ENCODE data around the gene PTK6.
"Not testable (repeated sequence)": the region's sequence is repeated elsewhere in the genome, so short reads cannot be mapped to it uniquely, and the experiment has no call there.

The PTK6 gene

DNA sequence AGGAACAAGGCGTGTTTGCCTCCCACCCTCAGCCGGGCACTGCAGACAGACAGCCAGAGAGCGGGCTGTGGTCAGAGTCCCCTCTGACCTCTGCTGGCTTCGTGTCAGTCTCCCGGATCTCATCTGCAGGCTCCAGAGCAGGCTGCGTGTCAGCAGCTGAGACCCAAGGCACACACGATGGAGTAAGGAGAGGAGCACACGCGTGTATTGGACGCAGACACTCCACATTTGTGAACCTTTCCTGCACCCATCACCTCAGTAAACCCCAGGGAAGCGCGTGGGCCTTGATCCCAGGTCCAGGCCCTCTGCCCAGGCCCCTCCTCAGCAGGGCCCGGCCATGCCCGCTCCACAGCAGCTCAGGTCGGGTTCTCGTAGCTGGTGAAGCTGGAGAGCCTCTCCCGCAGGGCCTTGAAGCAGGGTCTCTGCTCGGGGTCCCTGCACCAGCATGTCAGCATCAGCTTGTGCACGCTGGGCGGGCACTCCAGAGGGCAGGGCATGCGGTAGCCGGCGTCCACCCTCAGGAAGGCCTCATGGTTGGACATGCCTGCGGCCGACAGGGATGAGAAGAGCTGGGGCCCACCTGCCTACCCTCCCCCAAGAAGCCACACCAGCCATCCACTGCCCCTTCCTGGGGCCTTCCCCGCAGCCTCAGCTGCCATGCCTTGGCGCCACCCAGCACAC, 7.9 kb downstream of the PTK6 start:
- no peak for DNase-seq (ENCODE audit: low spot score)

GRCh38 chr20:63527184-63527583, 10.0 kb downstream of the PTK6 start:
- no peak for DNase-seq (ENCODE audit: low spot score)

GRCh38 chr20:63525971-63526370, 11.2 kb downstream of the PTK6 start:
- DNase-seq (ENCODE audit: low spot score) = no peak

GRCh38 chr20:63525185-63525584, 12.0 kb downstream of the PTK6 start:
- no peak for DNase-seq (ENCODE audit: low spot score)

- no peak for DNase-seq (ENCODE audit: low spot score)
Measured at GRCh38 chr20:63522981-63523611, 14.1 kb downstream of the PTK6 start.

- no peak for DNase-seq (ENCODE audit: low spot score)
Measured at GRCh38 chr20:63522091-63522868, 14.9 kb downstream of the PTK6 start.

GRCh38 chr20:63521602-63522001, 15.6 kb downstream of the PTK6 start:
- DNase-seq (ENCODE audit: low spot score) = no peak

DNA sequence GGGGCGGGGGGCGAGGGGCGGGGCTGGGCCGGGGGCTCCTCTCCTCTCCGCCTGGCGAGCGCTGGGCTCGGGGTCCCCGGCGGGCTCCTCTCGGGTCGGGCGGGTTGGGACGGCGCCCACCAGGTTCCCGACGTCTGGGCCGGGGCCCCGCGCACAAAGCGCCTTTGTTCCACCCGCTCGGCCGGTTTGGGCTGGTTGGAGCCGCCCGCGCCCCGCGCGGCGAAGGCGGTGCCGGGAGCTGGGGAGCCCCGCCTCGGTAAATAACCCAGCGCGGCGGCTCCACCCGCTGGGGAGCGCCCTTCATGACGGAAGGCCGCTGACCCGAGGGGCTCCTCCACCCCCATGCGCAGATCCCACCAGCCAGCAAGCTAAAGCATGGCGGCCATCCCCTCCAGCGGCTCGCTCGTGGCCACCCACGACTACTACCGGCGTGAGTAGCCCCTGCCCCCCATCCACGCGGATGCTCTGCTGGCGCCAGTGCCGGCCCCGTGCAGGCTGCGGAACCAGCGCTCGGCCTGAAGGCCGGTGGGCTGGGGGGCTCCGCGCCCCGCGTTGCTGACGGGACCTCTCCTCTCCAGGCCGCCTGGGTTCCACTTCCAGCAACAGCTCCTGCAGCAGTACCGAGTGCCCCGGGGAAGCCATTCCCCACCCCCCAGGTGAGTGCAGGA, 16.1 kb downstream of the PTK6 start:
- DNase-seq (ENCODE audit: low spot score) = peak; percentile 65

GRCh38 chr20:63520504-63520933, 16.7 kb downstream of the PTK6 start, which contains the start of gene PPDPF:
TSS of gene PPDPF (plus strand) at chr20:63520765. CDS start at chr20:63521309, 544 bp downstream.
- peak; percentile 81 for DNase-seq (ENCODE audit: low spot score)

DNA sequence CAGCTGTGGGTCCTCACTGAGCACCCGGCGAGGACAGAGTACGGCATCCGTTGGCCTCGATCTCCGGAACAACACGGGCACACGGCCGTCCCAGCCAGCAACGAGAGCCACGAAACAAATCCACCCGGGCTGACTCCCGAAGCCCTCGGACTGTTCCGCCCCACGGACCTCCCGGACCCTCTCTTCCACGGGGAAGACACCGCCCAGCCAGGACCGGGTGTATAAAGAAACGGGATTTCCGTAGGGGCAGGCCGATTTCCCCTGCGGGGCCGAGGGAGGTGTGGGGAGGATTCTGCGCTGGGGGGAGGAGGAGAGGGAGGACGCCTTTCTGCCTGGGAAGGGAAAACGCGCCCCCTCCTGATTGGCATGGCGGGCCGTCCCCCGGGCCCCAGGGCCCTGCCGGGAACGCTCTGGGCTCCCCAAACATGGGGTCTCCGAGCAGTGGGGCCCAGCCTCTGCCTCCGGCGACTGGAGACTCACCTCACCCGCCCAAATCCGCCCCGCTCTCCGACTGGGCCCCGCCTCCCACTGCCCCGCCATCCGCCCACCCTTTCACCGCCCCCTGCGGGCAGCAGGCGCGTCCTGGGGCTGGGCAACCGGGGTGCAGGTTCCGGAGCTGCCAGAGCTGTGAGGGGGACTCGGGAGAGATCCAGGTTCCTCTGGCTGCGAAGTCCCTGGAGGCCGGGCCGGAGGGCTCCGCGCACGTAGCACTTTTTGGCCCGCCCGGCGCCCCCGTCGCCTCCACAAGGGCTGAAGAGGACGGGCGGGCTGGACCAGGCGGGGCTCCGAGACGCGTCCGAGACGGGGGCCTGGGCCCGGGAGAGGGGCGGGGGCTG, 17.3 kb downstream of the PTK6 start:
- DNase-seq (ENCODE audit: low spot score) = peak; percentile 63

DNA sequence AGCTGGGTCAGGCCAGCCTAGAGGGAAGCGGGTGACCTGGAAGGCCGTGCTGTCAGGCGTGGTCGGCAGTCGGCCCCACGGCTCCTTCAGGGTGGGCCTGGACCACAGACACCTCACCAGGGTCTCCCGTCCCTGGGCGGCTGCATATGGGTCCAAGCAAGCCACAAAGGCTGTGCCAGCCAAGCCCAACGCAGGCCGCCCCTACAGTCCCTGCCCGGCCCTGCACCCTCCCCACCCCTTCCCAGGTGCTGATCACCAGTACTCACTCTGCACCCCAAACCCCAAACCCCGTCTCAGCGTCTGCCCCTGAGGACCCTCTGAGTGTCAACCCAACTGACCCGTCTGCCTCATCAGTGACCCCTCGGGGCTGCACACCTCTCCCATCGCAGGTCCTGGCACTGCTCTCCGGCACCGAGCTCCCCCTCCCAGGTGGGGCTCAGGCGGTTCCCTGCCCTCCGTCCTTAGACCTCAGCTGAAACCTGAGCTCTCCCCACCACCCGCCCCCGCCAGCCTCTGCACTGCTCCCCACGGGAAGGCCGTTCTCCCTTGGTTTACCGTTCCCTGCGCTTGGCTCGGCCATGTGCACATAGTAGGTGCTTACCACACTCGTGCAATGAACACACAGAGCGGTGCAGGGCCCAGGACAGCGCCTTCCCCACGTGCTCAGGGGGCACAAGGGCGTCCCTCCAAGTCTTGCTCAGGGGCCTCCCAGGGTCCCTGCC, 18.1 kb downstream of the PTK6 start:
- no peak for DNase-seq (ENCODE audit: low spot score)

GRCh38 chr20:63518351-63518861, 18.8 kb downstream of the PTK6 start:
- DNase-seq (ENCODE audit: low spot score) = no peak

DNA sequence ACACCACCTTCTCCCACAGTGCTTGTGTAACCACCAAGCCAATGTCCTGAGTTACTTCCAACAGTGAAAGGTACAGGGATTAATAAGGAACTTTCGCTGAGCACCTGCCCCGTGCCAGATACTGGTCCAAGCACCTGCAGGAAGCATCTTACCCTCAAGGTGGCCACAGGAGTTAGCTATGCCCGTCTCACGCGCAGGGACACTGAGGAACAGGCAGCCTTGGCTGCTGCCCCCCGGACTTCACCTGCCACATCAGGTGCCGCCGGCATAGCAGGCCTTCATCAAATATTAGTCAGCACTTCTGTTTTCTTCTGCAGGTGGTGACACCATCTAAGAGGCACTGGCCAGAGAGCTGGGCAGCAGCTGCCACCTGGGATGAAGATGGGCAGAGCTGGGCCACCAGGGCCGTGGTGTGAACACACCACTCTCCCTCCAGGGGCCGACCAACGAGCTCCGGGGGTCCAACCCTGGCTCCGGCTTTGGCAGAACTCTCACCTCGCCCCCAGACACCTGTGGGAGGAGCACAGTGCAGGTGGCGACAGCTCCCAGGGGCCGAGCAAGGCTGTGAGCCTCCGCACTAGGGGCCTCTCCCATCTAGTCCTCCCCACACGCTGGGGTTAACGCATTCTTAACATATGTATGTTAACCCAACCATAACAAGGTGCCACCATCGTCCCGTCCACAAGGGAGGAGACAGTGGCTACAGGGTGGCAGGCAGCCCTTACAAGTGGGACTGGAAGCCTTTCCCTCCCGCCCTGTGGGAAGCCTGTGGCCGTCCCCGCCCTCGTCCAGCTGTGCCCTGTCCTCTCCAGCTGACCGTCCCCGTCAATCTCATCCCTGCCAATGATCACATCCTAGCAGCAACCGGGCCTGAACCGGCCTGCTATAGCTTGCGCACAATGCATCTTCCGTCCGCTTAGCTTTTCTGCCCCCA, 19.5 kb downstream of the PTK6 start:
- DNase-seq (ENCODE audit: low spot score) = no peak

- DNase-seq (ENCODE audit: low spot score) = not testable (repeated sequence)
Measured at GRCh38 chr20:63514520-63514919, 22.7 kb downstream of the PTK6 start.

DNA sequence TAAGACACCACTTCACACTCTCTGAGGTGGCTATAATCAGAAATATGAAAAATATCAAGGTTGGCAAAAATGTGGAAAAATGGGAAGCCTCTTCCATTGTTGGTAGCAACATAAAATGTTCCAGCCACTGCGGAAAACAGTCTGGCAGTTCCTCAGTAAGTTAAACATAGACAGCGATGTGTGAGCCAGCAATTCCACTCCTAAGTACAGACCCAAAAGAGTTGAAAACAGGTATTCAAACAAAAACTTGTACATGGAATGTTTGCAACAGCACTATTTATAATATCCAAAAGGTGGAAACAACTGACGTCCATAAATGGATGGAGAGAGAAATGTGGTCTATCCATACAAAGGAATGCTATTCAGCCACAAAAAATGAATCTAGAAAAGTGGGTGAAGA, 24.0 kb downstream of the PTK6 start:
- DNase-seq (ENCODE audit: low spot score) = no peak

GRCh38 chr20:63509088-63509564, 28.1 kb downstream of the PTK6 start:
- DNase-seq (ENCODE audit: low spot score) = no peak

DNA sequence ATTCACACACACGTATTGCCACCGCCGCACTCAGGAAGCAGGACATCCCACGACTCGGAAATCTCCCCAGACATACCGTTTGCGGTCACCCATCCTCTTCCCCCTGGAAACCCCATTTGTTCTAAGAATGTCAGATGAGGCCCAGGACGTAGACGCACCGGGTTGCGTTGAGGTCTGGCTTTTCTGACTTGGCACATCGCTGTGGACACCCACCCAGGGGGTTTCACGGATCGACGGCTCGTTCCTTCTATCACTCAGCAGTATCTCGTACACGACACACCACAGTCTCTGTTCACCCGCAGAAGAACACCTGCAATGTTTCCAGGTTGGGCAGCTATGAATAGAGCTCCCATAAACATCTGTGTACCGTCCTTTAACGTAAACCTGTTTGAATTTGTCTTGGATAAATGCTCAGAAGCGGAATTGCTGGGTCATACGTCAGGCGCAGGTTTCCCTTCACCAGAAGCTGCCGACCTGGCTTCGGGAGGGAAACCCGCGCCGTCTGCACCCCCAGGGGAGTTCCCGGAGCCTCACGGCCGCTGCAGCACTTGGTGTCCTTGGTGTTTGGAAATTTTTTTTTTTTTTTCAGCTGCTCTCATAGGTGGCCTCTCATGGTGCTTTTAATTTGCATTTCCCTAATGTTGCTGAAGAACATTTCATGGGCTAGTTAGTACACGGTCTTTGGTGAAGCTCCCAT, 29.0 kb downstream of the PTK6 start:
- DNase-seq (ENCODE audit: low spot score) = no peak

DNA sequence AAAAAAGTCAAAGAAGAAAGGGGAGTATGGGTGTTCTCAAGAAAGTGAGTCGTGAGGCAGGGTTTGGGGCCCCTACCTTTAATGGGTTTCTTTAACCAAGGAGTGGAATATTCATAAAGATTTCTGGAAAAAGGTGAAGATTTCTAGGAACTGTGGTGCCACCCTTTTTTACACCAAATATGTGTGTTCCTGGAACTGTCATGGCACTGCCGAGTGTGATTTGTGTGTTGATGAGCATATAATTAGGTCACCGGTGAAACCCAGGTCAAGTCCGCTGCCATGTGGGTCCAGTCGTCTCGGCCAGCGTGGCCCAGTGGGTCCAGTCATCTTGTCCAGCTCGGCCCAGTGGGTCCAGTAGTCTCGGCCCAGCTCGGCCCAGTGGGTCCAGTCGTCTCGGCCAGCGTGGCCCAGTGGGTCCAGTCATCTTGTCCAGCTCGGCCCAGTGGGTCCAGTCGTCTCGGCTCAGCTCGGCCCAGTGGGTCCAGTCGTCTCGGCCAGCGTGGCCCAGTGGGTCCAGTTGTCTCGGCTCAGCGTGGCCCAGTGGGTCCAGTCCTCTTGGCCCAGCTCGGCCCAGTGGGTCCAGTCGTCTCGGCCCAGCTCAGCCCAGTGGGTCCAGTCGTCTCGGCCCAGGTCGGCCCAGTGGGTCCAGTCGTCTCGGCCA, 30.0 kb downstream of the PTK6 start:
- DNase-seq (ENCODE audit: low spot score) = no peak

Data from CD4-positive, alpha-beta T cell treated with Interleukin-6 at 100 ng/mL for 8 hours (primary cell).